Measurements from ENCODE around the gene ASB1.

Gene ASB1

GRCh38 chr2:238496756-238497609 lies 70.3 kb downstream of the ASB1 start:
- TF ChIP-seq CTCF (IDR thresholded peaks at IDR 0.05; ENCODE audit: insufficient read depth, low read depth, low read length, missing control alignments) = no peak
- DNase-seq (ENCODE audit: low read depth) = no peak
- H3K4me3 ChIP-seq (ENCODE audit: low read depth, low read length) = no peak overlapping the region

GRCh38 chr2:238497610-238498005 lies 70.9 kb downstream of the ASB1 start:
- no peak for DNase-seq (ENCODE audit: low read depth)
- no peak overlapping the region for H3K4me3 ChIP-seq (ENCODE audit: low read depth, low read length)

GRCh38 chr2:238498188-238498587 lies 71.5 kb downstream of the ASB1 start:
- no peak overlapping the region for H3K4me3 ChIP-seq (ENCODE audit: low read depth, low read length)
- DNase-seq (ENCODE audit: low read depth) = no peak
- TF ChIP-seq CTCF (IDR thresholded peaks at IDR 0.05; ENCODE audit: insufficient read depth, low read depth, low read length, missing control alignments) = no peak

More at GRCh38 chr2:238497610-238498005, 70.9 kb downstream of the ASB1 start:
- no peak for TF ChIP-seq CTCF (IDR thresholded peaks at IDR 0.05; ENCODE audit: insufficient read depth, low read depth, low read length, missing control alignments)

GRCh38 chr2:238498691-238499295 lies 72.1 kb downstream of the ASB1 start:
- H3K4me3 ChIP-seq (ENCODE audit: low read depth, low read length) = no peak overlapping the region
- TF ChIP-seq CTCF (IDR thresholded peaks at IDR 0.05; ENCODE audit: insufficient read depth, low read depth, low read length, missing control alignments) = no peak
- DNase-seq (ENCODE audit: low read depth) = no peak

GRCh38 chr2:238499731-238500580 lies 73.2 kb downstream of the ASB1 start:
- TF ChIP-seq CTCF (IDR thresholded peaks at IDR 0.05; ENCODE audit: insufficient read depth, low read depth, low read length, missing control alignments) = no peak
- no peak for DNase-seq (ENCODE audit: low read depth)
- H3K4me3 ChIP-seq (ENCODE audit: low read depth, low read length) = no peak overlapping the region

- no peak for DNase-seq (ENCODE audit: low read depth)
- H3K4me3 ChIP-seq (ENCODE audit: low read depth, low read length) = no peak overlapping the region
- TF ChIP-seq CTCF (IDR thresholded peaks at IDR 0.05; ENCODE audit: insufficient read depth, low read depth, low read length, missing control alignments) = no peak
These were observed 74.6 kb downstream of the ASB1 start for GRCh38 chr2:238501311-238501710.
